Adipocyte (in vitro differentiated cells): ENCODE results near the gene CHD9.

ENCODE experiments used
- DNase-seq: peaks from one replicate; pipeline ENCODE4 v3.0.0-alpha.2; 2015; ENCODE audit warnings: low read depth
- H3K27me3 ChIP-seq: replicated peaks from 2 replicates; pipeline ENCODE4 v1.7.0; 2013; ENCODE audit warnings: mild to moderate bottlenecking, low read length, moderate library complexity; ENCODE audit not compliant: control insufficient read depth, insufficient read depth
- H3K36me3 ChIP-seq: 2 replicates; pipeline ENCODE4 v1.7.0; 2013; ENCODE audit warnings: low read length, mild to moderate bottlenecking, moderate library complexity; ENCODE audit not compliant: control insufficient read depth, insufficient read depth, severe bottlenecking
- H3K4me1 ChIP-seq: 2 replicates; pipeline ENCODE4 v1.7.0; 2013; ENCODE audit warnings: mild to moderate bottlenecking, low read length, moderate library complexity; ENCODE audit not compliant: control insufficient read depth, insufficient read depth
- H3K4me3 ChIP-seq: 2 replicates; pipeline ENCODE4 v1.7.0; 2013; ENCODE audit warnings: mild to moderate bottlenecking, low read length, moderate library complexity
- H3K9ac ChIP-seq: 2 replicates; pipeline ENCODE4 v1.7.0; 2013; ENCODE audit warnings: mild to moderate bottlenecking, low read length, moderate library complexity
- H3K9me3 ChIP-seq: 2 replicates; pipeline ENCODE4 v1.7.0; 2013; ENCODE audit warnings: mild to moderate bottlenecking, low read length, moderate library complexity; ENCODE audit not compliant: control insufficient read depth

Gene CHD9

GRCh38 chr16:53087101-53087500 lies 32.3 kb downstream of the CHD9 start:
- Histone ChIP-seq H3K36me3 (no peaks in the 10 kb centered on the region), H3K9ac (peak overlapping the region; percentile 30), H3K27me3 (no peaks in the 10 kb centered on the region), H3K4me3 (no peak overlapping the region), H3K4me1 (peaks cover 73% of the 10 kb centered on the region), H3K9me3 (no peaks in the 10 kb centered on the region)
- DNase-seq = peak; percentile 48

- peak overlapping the region; percentile 82 for H3K9ac ChIP-seq
- H3K36me3 ChIP-seq = no peaks in the 10 kb centered on the region
- H3K27me3 ChIP-seq = no peaks in the 10 kb centered on the region
- peak; percentile 57 for DNase-seq
- peaks cover 83% of the 10 kb centered on the region for H3K4me1 ChIP-seq
- H3K4me3 ChIP-seq = peak overlapping the region; percentile 63
- no peaks in the 10 kb centered on the region for H3K9me3 ChIP-seq
These were observed 34.9 kb downstream of the CHD9 start for GRCh38 chr16:53089434-53090285.

- Histone ChIP-seq H3K9me3 (no peaks in the 10 kb centered on the region), H3K9ac (peak overlapping the region; percentile 82), H3K27me3 (no peaks in the 10 kb centered on the region), H3K36me3 (no peaks in the 10 kb centered on the region), H3K4me1 (peaks cover 83% of the 10 kb centered on the region), H3K4me3 (peak overlapping the region; percentile 63)
- no peak for DNase-seq
These were observed 35.4 kb downstream of the CHD9 start for GRCh38 chr16:53090286-53090590.

- peaks cover 78% of the 10 kb centered on the region for H3K4me1 ChIP-seq
- H3K27me3 ChIP-seq = no peaks in the 10 kb centered on the region
- no peaks in the 10 kb centered on the region for H3K36me3 ChIP-seq
- H3K4me3 ChIP-seq = peak overlapping the region; percentile 64
- H3K9ac ChIP-seq = peak overlapping the region; percentile 82
- peak; percentile 97 for DNase-seq
- H3K9me3 ChIP-seq = no peaks in the 10 kb centered on the region
These were observed 36.0 kb downstream of the CHD9 start for GRCh38 chr16:53090591-53091411.

- Histone ChIP-seq H3K36me3 (no peaks in the 10 kb centered on the region), H3K27me3 (no peaks in the 10 kb centered on the region), H3K4me1 (peaks cover 70% of the 10 kb centered on the region), H3K9me3 (no peaks in the 10 kb centered on the region), H3K4me3 (peak overlapping the region; percentile 64), H3K9ac (peak overlapping the region; percentile 78)
- peak; percentile 92 for DNase-seq
These were observed 36.8 kb downstream of the CHD9 start for GRCh38 chr16:53091466-53092211.

- no peaks in the 10 kb centered on the region for H3K27me3 ChIP-seq
- DNase-seq = no peak
- peak overlapping the region; percentile 70 for H3K9ac ChIP-seq
- H3K36me3 ChIP-seq = no peaks in the 10 kb centered on the region
- peaks cover 63% of the 10 kb centered on the region for H3K4me1 ChIP-seq
- H3K9me3 ChIP-seq = no peaks in the 10 kb centered on the region
- H3K4me3 ChIP-seq = peak overlapping the region; percentile 49
These were observed 37.5 kb downstream of the CHD9 start for GRCh38 chr16:53092284-53092683.

GRCh38 chr16:53093162-53093744 lies 38.5 kb downstream of the CHD9 start:
- Histone ChIP-seq H3K27me3 (no peaks in the 10 kb centered on the region), H3K4me3 (no peak overlapping the region), H3K9me3 (no peaks in the 10 kb centered on the region), H3K36me3 (no peaks in the 10 kb centered on the region), H3K4me1 (peaks cover 59% of the 10 kb centered on the region), H3K9ac (no peak overlapping the region)
- DNase-seq = no peak

- Histone ChIP-seq H3K4me3 (no peak overlapping the region), H3K4me1 (peaks cover 66% of the 10 kb centered on the region), H3K9me3 (no peaks in the 10 kb centered on the region), H3K36me3 (no peaks in the 10 kb centered on the region), H3K27me3 (no peaks in the 10 kb centered on the region), H3K9ac (peak overlapping the region; percentile 28)
- no peak for DNase-seq
These were observed 39.3 kb downstream of the CHD9 start for GRCh38 chr16:53094013-53094630.

GRCh38 chr16:53097190-53097589 lies 42.4 kb downstream of the CHD9 start:
- no peaks in the 10 kb centered on the region for H3K27me3 ChIP-seq

GRCh38 chr16:53098526-53099317 lies 43.9 kb downstream of the CHD9 start:
- no peaks in the 10 kb centered on the region for H3K9me3 ChIP-seq
- peaks cover 42% of the 10 kb centered on the region for H3K4me1 ChIP-seq
- no peaks in the 10 kb centered on the region for H3K27me3 ChIP-seq
- peak overlapping the region; percentile 87 for H3K9ac ChIP-seq
- peak overlapping the region; percentile 81 for H3K4me3 ChIP-seq
- DNase-seq = peak; percentile 90
- H3K36me3 ChIP-seq = no peaks in the 10 kb centered on the region

More at GRCh38 chr16:53097190-53097589, 42.4 kb downstream of the CHD9 start:
- no peak overlapping the region for H3K4me3 ChIP-seq
- no peak for DNase-seq
- H3K36me3 ChIP-seq = no peaks in the 10 kb centered on the region
- H3K9ac ChIP-seq = no peak overlapping the region
- H3K9me3 ChIP-seq = no peaks in the 10 kb centered on the region
- H3K4me1 ChIP-seq = peaks cover 56% of the 10 kb centered on the region
